ENCODE data around the gene TAF6. TPM values are rescaled to one million over a fixed set of nuclear protein-coding genes. Genes with fewer than 3 reads are reported as not detected.

Gene TAF6
- total RNA-seq, 3 donors from 2014 or later, result 31.6 to 62.5 (median 34.2) TPM

GRCh38 chr7:100111156-100111555, 8.0 kb downstream of the TAF6 start:
- intact Hi-C loops (cut with DNase I, micrococcal nuclease), result no loop called here
- TF ChIP-seq CTCF (IDR thresholded peaks at IDR 0.05), result no peak
- Histone ChIP-seq H3K4me1 (ENCODE audit: low read depth) (no peaks in the 10 kb centered on the region), H3K36me3 (ENCODE audit: low read depth) (no peaks in the 10 kb centered on the region), H3K9me3 (no peaks in the 10 kb centered on the region), H3K4me3 (no peak overlapping the region)
- ATAC-seq (no peak), DNase-seq (no peak)

- no peak overlapping the region for H3K4me3 ChIP-seq
- no peak for TF ChIP-seq CTCF (IDR thresholded peaks at IDR 0.05)
- no peaks in the 10 kb centered on the region for H3K36me3 ChIP-seq (ENCODE audit: low read depth)
- intact Hi-C loops (cut with DNase I, micrococcal nuclease), result no loop called here
- H3K4me1 ChIP-seq (ENCODE audit: low read depth), result no peaks in the 10 kb centered on the region
- ATAC-seq, result no peak
- H3K9me3 ChIP-seq, result no peaks in the 10 kb centered on the region
- no peak for DNase-seq
These were observed 9.5 kb downstream of the TAF6 start for GRCh38 chr7:100109521-100110163.

DNA sequence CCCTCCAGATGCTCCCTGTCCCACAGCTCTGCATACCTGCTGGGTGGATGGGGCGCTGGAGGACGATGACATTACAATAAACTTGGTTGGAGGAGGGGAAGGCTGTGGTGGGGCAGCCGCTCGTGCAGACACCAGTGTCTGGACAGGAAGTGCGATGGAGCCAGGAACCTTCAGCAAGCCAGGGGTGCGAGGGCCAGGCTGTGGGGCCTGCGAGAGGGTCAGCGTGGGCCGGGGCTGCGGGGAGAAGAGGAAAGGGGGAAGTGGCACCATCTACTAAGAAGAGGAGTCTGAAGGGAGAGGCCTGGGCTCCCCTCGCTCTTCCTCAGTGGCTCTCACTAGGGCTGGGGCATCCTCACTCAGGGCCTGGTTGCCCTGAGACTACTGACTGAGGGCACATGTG, 11.3 kb downstream of the TAF6 start:
- Histone ChIP-seq H3K9me3 (no peaks in the 10 kb centered on the region), H3K4me3 (no peak overlapping the region), H3K36me3 (ENCODE audit: low read depth) (no peaks in the 10 kb centered on the region), H3K4me1 (ENCODE audit: low read depth) (no peaks in the 10 kb centered on the region)
- no peak for TF ChIP-seq CTCF (IDR thresholded peaks at IDR 0.05)
- ATAC-seq (no peak), DNase-seq (no peak)
- intact Hi-C loops (cut with DNase I, micrococcal nuclease), result no loop called here

- TF ChIP-seq CTCF (IDR thresholded peaks at IDR 0.05), result no peak
- no peak overlapping the region for H3K4me3 ChIP-seq
- no peak for ATAC-seq
These were observed 11.9 kb downstream of the TAF6 start for GRCh38 chr7:100107125-100107737.

GRCh38 chr7:100106633-100107032, 12.5 kb downstream of the TAF6 start:
- Histone ChIP-seq H3K4me1 (ENCODE audit: low read depth) (peaks cover 3% of the 10 kb centered on the region), H3K4me3 (no peak overlapping the region), H3K36me3 (ENCODE audit: low read depth) (no peaks in the 10 kb centered on the region), H3K9me3 (no peaks in the 10 kb centered on the region)
- ATAC-seq, result no peak
- intact Hi-C loops (cut with DNase I, micrococcal nuclease), result no loop called here
- TF ChIP-seq CTCF (IDR thresholded peaks at IDR 0.05), result no peak
- no peak for DNase-seq

More at GRCh38 chr7:100107125-100107737, 11.9 kb downstream of the TAF6 start:
- no peak for DNase-seq
- H3K9me3 ChIP-seq, result no peaks in the 10 kb centered on the region
- intact Hi-C loops (cut with DNase I, micrococcal nuclease), result no loop called here
- no peaks in the 10 kb centered on the region for H3K36me3 ChIP-seq (ENCODE audit: low read depth)
- H3K4me1 ChIP-seq (ENCODE audit: low read depth), result peaks cover 3% of the 10 kb centered on the region

Measured in mucosa of descending colon (tissue), 3 donors.